Measurements from ENCODE around the gene ZNF500. TPM values are rescaled to one million over a fixed set of nuclear protein-coding genes. Genes with fewer than 3 reads are reported as not detected.

Gene ZNF500
- total RNA-seq, 1 donor from 2014 or later: 5.8 TPM

DNA sequence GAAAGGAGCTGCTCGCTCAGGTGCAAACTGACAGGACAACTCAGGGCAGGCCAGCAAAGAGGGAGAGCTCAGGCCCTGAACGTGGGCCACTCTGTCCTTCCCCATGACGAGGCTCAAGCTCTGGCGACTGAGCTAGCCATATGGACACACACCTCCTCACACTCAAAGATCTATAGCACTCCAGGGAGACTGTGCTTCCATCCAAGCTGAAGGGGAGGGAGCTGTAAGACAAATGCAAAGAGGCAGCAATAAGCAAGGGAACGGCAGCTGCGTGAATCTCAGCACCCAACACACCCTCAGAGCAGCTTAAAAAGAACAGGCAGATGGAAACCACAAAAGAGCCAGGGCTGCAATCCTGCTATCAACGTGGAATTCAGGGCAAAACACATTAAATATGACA, 60.1 kb downstream of the ZNF500 start:
- TF ChIP-seq, protein P1, sequence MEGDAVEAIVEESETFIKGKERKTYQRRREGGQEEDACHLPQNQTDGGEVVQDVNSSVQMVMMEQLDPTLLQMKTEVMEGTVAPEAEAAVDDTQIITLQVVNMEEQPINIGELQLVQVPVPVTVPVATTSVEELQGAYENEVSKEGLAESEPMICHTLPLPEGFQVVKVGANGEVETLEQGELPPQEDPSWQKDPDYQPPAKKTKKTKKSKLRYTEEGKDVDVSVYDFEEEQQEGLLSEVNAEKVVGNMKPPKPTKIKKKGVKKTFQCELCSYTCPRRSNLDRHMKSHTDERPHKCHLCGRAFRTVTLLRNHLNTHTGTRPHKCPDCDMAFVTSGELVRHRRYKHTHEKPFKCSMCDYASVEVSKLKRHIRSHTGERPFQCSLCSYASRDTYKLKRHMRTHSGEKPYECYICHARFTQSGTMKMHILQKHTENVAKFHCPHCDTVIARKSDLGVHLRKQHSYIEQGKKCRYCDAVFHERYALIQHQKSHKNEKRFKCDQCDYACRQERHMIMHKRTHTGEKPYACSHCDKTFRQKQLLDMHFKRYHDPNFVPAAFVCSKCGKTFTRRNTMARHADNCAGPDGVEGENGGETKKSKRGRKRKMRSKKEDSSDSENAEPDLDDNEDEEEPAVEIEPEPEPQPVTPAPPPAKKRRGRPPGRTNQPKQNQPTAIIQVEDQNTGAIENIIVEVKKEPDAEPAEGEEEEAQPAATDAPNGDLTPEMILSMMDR (IDR thresholded peaks at IDR 0.05; ENCODE audit: insufficient read depth, low read length, poor library complexity, severe bottlenecking): no peak
- DNase-seq (ENCODE audit: low read depth): no peak

DNA sequence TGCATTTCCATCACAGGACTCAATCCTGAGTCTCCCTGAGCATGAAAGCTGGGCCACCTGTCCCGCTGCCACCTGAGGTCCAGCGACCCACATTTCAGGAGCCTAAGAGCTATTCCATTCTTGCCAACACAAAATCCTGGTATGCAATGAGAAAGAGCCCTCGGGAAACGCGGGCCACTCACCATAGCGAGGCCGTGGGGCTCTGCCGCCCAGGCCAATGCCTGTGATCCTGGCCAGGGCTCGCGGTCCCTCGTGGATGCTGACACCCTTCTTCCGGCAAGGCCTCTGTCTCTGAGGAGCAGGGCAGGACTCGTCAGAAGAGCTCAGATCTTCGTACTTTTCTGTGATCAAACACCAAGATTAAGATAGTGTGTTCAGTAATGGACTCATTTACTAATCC, 62.0 kb downstream of the ZNF500 start:
- Histone ChIP-seq H3K4me3 (ENCODE audit: low read depth, low read length) (no peak overlapping the region), H3K36me3 (ENCODE audit: control insufficient read depth, insufficient read depth, low read length) (no peaks in the 10 kb centered on the region), H3K27me3 (ENCODE audit: control insufficient read depth, insufficient read depth, low read length) (no peaks in the 10 kb centered on the region)
- no peak for DNase-seq (ENCODE audit: low read depth)
- TF ChIP-seq, protein P1 (IDR thresholded peaks at IDR 0.05; ENCODE audit: insufficient read depth, low read length, poor library complexity, severe bottlenecking): no peak

More for the DNA sequence above, 60.1 kb downstream of the ZNF500 start:
- no peaks in the 10 kb centered on the region for H3K36me3 ChIP-seq (ENCODE audit: control insufficient read depth, insufficient read depth, low read length)
- no peak overlapping the region for H3K4me3 ChIP-seq (ENCODE audit: low read depth, low read length)
- no peaks in the 10 kb centered on the region for H3K27me3 ChIP-seq (ENCODE audit: control insufficient read depth, insufficient read depth, low read length)

DNA sequence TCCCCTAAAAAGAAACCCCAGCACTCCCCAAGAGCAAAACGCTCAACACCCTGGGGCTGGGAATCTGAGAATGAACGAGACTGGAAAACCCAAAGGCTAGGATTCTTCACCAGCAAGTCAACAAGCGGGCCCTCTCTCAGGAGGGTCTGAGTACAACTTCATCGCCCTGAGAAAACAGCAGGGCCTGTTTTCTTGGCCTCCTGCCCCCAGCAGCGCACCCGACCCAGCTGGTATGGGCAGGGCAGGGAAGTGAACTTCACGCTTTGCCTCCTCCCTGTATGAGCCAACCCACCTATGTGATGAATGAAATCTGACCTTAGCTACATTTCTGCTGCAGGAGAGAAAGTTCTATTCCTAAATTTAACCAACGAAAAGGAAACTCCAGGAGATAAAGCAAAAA, 62.5 kb downstream of the ZNF500 start:
- no peak overlapping the region for H3K4me3 ChIP-seq (ENCODE audit: low read depth, low read length)
- H3K27me3 ChIP-seq (ENCODE audit: control insufficient read depth, insufficient read depth, low read length): no peaks in the 10 kb centered on the region
- no peaks in the 10 kb centered on the region for H3K36me3 ChIP-seq (ENCODE audit: control insufficient read depth, insufficient read depth, low read length)
- DNase-seq (ENCODE audit: low read depth): no peak
- TF ChIP-seq, protein P1 (IDR thresholded peaks at IDR 0.05; ENCODE audit: insufficient read depth, low read length, poor library complexity, severe bottlenecking): no peak

DNA sequence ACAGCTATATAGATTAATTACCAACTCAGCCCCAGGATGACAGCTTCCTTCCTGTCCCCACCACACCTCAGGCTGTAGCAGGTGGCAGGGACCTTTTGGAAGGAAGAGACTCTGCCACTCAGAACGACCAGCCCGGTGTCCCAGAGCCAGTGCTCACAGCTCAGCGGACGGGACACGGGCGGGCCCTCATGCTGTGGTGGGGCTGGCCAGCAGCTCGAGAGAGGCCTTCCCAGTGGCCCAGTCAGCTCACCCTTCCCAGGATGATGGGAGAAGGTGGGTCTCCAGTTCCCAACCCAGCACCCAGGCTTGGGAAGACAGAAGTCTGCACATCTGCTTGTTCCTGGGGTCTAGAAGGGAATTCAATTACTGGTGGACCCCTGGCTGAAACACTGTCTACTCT, 63.1 kb downstream of the ZNF500 start:
- TF ChIP-seq, protein P1 (IDR thresholded peaks at IDR 0.05; ENCODE audit: insufficient read depth, low read length, poor library complexity, severe bottlenecking): no peak
- H3K36me3 ChIP-seq (ENCODE audit: control insufficient read depth, insufficient read depth, low read length): no peaks in the 10 kb centered on the region
- DNase-seq (ENCODE audit: low read depth): no peak
- H3K27me3 ChIP-seq (ENCODE audit: control insufficient read depth, insufficient read depth, low read length): no peaks in the 10 kb centered on the region
- no peak overlapping the region for H3K4me3 ChIP-seq (ENCODE audit: low read depth, low read length)

DNA sequence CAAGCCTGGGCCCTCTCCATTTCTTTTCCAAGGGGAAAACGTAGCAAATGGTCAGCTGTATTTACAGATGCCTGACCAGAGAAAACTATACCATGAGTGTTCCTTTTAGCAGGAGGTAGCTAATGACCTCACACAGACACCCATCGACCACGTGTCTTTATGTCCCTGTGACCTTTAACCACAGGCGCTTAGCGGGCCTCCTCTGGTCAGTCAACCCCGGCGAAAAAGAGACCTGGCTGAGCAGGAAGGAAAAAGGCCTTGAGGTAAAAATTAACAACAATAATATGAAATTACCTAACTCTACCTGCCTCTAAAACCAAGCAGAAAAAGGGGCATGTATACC, 64.5 kb downstream of the ZNF500 start:
- no peak for DNase-seq (ENCODE audit: low read depth)
- TF ChIP-seq, protein P1 (IDR thresholded peaks at IDR 0.05; ENCODE audit: insufficient read depth, low read length, poor library complexity, severe bottlenecking): no peak
- Histone ChIP-seq H3K27me3 (ENCODE audit: control insufficient read depth, insufficient read depth, low read length) (no peaks in the 10 kb centered on the region), H3K36me3 (ENCODE audit: control insufficient read depth, insufficient read depth, low read length) (no peaks in the 10 kb centered on the region), H3K4me3 (ENCODE audit: low read depth, low read length) (no peak overlapping the region)

DNA sequence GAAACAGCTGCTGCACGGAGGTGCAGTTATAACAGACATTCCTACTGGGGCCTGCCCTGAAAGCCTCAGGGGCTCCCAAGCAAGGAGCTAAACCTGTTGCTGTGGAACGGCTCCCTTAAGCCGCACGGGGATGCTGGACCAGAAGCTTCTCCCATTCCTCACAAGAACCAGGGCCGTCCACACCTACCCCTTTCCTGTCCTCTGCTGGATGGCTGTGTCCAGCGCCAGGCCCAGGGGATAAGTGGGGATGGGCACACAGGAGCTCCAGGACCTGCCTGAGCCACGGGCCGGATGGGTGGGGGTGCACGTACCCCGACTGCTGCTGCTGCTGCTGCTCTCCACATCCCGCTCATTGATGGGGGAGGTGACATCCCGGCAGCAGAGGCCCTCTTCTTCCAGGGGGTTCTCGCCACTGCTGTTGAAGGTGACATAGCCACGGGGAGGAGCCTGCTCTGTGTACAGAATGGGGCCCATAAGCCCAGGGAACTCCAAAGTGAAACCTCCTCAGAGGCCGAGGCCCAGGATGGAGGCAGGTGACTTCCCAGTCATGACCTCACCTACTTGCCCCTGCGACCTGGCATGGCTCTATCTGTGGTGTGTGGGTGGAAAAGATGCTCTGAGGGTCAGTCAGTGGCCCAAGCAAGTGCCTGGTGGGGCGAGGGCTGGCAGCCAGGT, 65.0 kb downstream of the ZNF500 start:
- TF ChIP-seq, protein P1 (IDR thresholded peaks at IDR 0.05; ENCODE audit: insufficient read depth, low read length, poor library complexity, severe bottlenecking): no peak
- no peak for DNase-seq (ENCODE audit: low read depth)
- H3K36me3 ChIP-seq (ENCODE audit: control insufficient read depth, insufficient read depth, low read length): no peaks in the 10 kb centered on the region
- H3K27me3 ChIP-seq (ENCODE audit: control insufficient read depth, insufficient read depth, low read length): no peaks in the 10 kb centered on the region
- H3K4me3 ChIP-seq (ENCODE audit: low read depth, low read length): no peak overlapping the region

All from kidney epithelial cell (primary cell).